Neural crest cell (in vitro differentiated cells): ENCODE results near the gene NEK6. TPM values are rescaled to one million over a fixed set of nuclear protein-coding genes. Genes with fewer than 3 reads are reported as not detected.

Source experiments
- DNase-seq: peaks from one replicate; pipeline ENCODE4 v3.0.0; 2021; ENCODE audit warnings: low read depth, mixed read lengths, low spot score
- H3K27ac Mint-ChIP-seq: one replicate; pipeline ENCODE4 v1.8.0; 2021; ENCODE audit warnings: mild to moderate bottlenecking, mixed read lengths; ENCODE audit not compliant: unreplicated experiment
- H3K27me3 Mint-ChIP-seq: 2 replicates; pipeline ENCODE4 v1.8.0; 2021; ENCODE audit warnings: low read depth, mild to moderate bottlenecking, mixed read lengths
- H3K36me3 Mint-ChIP-seq: 2 replicates; pipeline ENCODE4 v1.8.0; 2021; ENCODE audit warnings: low read depth, mild to moderate bottlenecking, mixed read lengths
- H3K4me1 Mint-ChIP-seq: 2 replicates; pipeline ENCODE4 v1.8.0; 2021; ENCODE audit warnings: mixed read lengths
- H3K4me3 Mint-ChIP-seq: one replicate; pipeline ENCODE4 v1.8.0; 2021; ENCODE audit warnings: mild to moderate bottlenecking, mixed read lengths
- H3K9me3 Mint-ChIP-seq: 2 replicates; pipeline ENCODE4 v1.8.0; 2021; ENCODE audit warnings: mixed read lengths
- total RNA-seq: library from RNA; stranded (reverse); gene quantifications from 2 replicates; pipeline ENCODE4 v1.2.1, GENCODE V29; 2021
- TF ChIP-seq, protein P1 (sequence below): fragments of 200-600 bp; sonication (generic); conservative IDR thresholded peaks from 2 replicates; pipeline ENCODE4 v1.5.0; 2021; ENCODE audit warnings: antibody characterized with exemption, mild to moderate bottlenecking

The NEK6 gene
- total RNA-seq, 1 donor from 2014 or later = 31.9 TPM

DNA sequence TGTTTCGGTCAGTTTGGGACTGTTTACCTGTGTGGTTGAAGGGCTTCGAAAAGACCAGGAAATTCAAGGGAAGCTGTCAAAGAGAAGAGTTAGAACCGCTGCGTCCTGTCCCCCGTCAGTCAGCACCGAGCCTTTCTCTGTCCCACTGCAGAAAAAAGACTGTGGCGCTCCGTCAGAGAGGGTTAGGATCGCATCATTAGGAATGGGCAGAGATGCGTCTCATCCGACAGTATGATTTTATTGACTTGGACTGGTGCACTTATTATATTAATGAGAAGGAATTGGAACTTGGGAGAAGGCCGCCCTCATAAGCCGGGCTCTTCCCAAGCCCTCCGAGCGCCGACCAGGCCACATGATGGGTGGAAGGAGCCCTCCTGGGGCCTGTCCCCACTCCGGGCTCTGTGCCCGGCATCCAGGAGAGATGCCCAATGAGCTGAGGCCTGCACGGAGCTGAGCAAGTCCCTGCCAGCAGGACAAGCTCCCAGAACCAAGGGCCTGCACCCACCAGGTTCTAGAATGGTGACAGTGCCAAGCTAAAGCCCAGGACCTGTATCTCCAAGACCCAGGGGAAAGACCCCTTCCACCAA, 71.5 kb downstream of the NEK6 start:
- Mint-ChIP-seq H3K27me3 (no peaks in the 10 kb centered on the region), H3K4me3 (no peak overlapping the region), H3K36me3 (no peaks in the 10 kb centered on the region), H3K9me3 (no peaks in the 10 kb centered on the region), H3K4me1 (peaks cover 13% of the 10 kb centered on the region), H3K27ac (peak overlapping the region; percentile 57)
- TF ChIP-seq, protein P1, sequence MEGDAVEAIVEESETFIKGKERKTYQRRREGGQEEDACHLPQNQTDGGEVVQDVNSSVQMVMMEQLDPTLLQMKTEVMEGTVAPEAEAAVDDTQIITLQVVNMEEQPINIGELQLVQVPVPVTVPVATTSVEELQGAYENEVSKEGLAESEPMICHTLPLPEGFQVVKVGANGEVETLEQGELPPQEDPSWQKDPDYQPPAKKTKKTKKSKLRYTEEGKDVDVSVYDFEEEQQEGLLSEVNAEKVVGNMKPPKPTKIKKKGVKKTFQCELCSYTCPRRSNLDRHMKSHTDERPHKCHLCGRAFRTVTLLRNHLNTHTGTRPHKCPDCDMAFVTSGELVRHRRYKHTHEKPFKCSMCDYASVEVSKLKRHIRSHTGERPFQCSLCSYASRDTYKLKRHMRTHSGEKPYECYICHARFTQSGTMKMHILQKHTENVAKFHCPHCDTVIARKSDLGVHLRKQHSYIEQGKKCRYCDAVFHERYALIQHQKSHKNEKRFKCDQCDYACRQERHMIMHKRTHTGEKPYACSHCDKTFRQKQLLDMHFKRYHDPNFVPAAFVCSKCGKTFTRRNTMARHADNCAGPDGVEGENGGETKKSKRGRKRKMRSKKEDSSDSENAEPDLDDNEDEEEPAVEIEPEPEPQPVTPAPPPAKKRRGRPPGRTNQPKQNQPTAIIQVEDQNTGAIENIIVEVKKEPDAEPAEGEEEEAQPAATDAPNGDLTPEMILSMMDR = no peak
- no peak for DNase-seq

GRCh38 chr9:124330011-124330697, 72.4 kb downstream of the NEK6 start:
- H3K4me3 Mint-ChIP-seq = no peak overlapping the region
- TF ChIP-seq, protein P1 = no peak
- DNase-seq = no peak
- no peaks in the 10 kb centered on the region for H3K9me3 Mint-ChIP-seq
- H3K27me3 Mint-ChIP-seq = no peaks in the 10 kb centered on the region
- H3K4me1 Mint-ChIP-seq = peaks cover 13% of the 10 kb centered on the region
- no peaks in the 10 kb centered on the region for H3K36me3 Mint-ChIP-seq
- H3K27ac Mint-ChIP-seq = peak overlapping the region; percentile 75

- no peak for DNase-seq
- TF ChIP-seq, protein P1 = no peak
- peaks cover 13% of the 10 kb centered on the region for H3K4me1 Mint-ChIP-seq
- H3K27ac Mint-ChIP-seq = no peak overlapping the region
- peaks cover 3% of the 10 kb centered on the region for H3K36me3 Mint-ChIP-seq
- H3K4me3 Mint-ChIP-seq = no peak overlapping the region
- H3K9me3 Mint-ChIP-seq = no peaks in the 10 kb centered on the region
- no peaks in the 10 kb centered on the region for H3K27me3 Mint-ChIP-seq
Observed at GRCh38 chr9:124331580-124331979, 73.8 kb downstream of the NEK6 start.

- Mint-ChIP-seq H3K36me3 (peaks cover 9% of the 10 kb centered on the region), H3K27ac (peak overlapping the region; percentile 19), H3K4me1 (peaks cover 13% of the 10 kb centered on the region), H3K27me3 (no peaks in the 10 kb centered on the region), H3K4me3 (no peak overlapping the region), H3K9me3 (no peaks in the 10 kb centered on the region)
- TF ChIP-seq, protein P1 = no peak
- DNase-seq = no peak
Observed at GRCh38 chr9:124332361-124333202, 74.8 kb downstream of the NEK6 start.

DNA sequence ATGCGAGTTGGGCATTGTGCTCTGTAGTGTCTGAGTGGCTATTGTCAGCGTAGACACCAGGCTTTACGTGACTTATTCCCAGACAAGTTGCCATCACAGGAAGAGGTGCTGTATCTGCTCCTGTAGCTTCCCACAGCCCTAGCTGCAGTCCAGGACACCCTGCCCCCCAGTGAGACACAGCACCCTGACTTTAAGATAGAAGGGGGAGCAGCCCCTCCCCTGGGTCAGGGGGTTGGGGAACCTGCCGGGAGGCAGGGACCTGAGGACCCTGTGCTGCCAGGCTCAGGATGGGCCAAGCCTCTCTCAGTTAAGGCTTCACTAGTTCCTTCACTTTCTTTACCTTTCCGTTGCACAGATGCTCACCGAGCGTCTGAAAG, 75.4 kb downstream of the NEK6 start:
- no peaks in the 10 kb centered on the region for H3K27me3 Mint-ChIP-seq
- TF ChIP-seq, protein P1 = no peak
- no peak overlapping the region for H3K4me3 Mint-ChIP-seq
- H3K27ac Mint-ChIP-seq = peak overlapping the region; percentile 4
- H3K36me3 Mint-ChIP-seq = peaks cover 13% of the 10 kb centered on the region
- H3K9me3 Mint-ChIP-seq = peaks cover under 1% of the 10 kb centered on the region
- H3K4me1 Mint-ChIP-seq = peaks cover 13% of the 10 kb centered on the region
- no peak for DNase-seq
